Amygdala (tissue), 56 donors: ENCODE measurements around the gene TXNL4A.

Source experiments
- DNase-seq, 56 donors: peaks; one replicate each; lab custom pipeline; 2025; lab: John Stamatoyannopoulos, UW

TXNL4A gene

DNA sequence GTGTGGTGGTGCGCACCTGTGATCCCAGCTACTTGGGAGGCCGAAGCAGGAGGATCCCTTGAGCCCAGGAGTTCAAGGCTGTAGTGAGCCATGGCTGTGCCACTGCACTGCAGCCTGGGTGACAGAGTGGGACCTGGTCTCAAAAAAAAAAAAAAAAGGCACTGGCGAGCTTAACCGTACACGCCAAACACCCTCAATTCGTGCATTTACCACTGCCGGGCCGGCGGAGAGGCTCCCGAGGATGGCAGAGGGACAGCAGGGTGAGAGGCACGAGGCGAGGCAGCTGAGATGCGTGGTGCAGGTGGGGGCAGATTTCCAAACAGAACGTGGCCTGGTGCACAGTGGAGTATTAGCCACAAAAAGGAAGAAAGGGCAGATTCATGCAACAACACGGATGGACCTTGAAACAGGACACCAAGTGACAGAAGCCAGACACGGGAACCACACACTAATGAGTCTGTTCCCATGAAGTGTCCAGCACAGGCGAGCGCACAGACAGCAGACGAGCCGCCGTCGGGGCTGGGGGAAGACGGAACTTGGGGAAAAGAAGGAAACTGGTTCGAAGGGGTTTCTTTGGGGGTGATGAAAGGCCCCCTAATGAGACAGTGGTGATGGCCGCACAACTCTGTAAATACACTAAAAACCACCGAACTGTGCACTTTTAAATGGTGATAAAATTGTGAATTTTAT lies 64.3 kb downstream of the TXNL4A start:
- no peak for DNase-seq

DNA sequence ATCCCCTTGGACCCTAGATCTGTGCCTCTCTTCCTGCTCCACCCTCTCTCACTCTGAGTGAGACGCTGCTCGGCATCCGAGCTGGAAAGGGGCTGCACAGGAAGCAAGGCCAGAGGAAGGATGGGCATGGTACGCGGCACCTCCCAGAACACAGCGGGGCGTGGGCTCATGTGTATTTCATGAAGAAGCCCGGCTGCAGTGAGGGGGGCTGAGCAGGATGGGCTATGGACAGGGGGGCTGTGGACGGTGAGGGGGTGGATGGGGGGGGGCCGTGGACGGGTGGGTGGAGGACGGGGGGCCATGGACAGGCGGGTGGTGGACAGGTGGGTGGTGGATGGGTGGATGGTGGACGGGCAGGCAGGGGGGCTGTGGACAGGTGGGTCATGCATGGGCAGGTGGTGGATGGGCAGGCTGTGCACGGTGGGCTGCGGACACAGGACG lies 65.4 kb downstream of the TXNL4A start:
- DNase-seq, result no peak

DNA sequence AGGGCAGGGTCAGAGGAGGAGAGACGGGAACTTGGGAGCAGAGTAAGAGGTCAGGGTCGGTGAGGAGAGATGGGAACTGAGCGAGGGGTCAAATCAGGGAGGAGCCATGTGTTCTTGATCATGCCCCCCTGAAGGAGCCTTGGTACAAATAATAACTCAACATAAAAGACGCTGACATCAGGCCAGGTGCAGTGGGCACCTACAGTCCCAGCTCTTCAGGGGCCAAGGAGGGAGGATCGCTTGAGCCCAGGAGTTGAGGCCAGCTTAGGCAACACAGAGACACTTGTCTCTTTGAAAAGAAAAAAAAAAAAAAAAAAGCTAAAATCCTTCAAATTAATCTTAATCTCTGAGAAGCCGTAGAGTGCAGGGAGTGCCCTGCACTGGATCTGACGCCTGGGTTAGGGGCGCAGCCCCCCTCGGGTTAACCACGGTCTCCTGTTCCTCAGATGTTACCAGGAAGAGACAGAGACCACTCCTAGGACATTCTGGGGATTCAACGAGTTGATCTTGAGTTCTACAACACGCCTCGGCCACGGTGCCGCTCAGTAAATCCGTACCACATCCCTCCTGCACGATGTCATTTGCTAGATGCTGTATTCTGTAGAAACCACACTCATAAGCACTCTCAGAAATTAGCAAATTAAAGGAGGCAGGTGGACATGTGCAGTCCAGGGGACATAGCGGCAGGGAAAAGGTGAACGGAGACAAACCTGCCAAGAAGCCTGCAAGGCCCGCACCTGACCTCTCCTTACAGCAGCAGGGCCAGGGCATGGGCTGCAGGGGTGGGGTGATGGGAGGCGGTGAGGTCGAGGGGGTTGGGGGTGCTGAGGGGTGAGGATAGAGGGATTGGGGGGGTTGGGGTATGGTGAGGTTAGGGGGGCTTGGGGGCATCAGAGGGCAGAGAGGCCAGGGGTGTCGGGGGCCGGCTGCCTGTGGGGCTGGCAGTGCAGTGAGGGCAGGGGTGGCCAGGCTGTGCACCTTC lies 66.1 kb downstream of the TXNL4A start:
- DNase-seq, result no peak
